ENCODE data around the gene ZNF609.
A peak's percentile ranks its signal among the peaks of the same experiment; 100 is the strongest.

Gene ZNF609

GRCh38 chr15:64513823-64514222, 53.4 kb downstream of the ZNF609 start:
- TF ChIP-seq CTCF (IDR thresholded peaks at IDR 0.05; ENCODE audit: control insufficient read depth, extremely low read depth, insufficient read depth), result no peak
- DNase-seq (ENCODE audit: low read depth), result no peak
- no peak overlapping the region for H3K4me3 ChIP-seq (ENCODE audit: low read depth, low read length)

GRCh38 chr15:64515196-64515595, 54.8 kb downstream of the ZNF609 start:
- peak; percentile 79 for DNase-seq (ENCODE audit: low read depth)
- no peak for TF ChIP-seq CTCF (IDR thresholded peaks at IDR 0.05; ENCODE audit: control insufficient read depth, extremely low read depth, insufficient read depth)

GRCh38 chr15:64515825-64516224, 55.4 kb downstream of the ZNF609 start:
- no peak for TF ChIP-seq CTCF (IDR thresholded peaks at IDR 0.05; ENCODE audit: control insufficient read depth, extremely low read depth, insufficient read depth)
- no peak overlapping the region for H3K4me3 ChIP-seq (ENCODE audit: low read depth, low read length)
- DNase-seq (ENCODE audit: low read depth), result no peak

More at GRCh38 chr15:64515196-64515595, 54.8 kb downstream of the ZNF609 start:
- H3K4me3 ChIP-seq (ENCODE audit: low read depth, low read length), result peak overlapping the region; percentile 6; the same call in 1 of the 2 replicates

GRCh38 chr15:64519897-64520296, 59.5 kb downstream of the ZNF609 start:
- DNase-seq (ENCODE audit: low read depth), result no peak
- TF ChIP-seq CTCF (IDR thresholded peaks at IDR 0.05; ENCODE audit: control insufficient read depth, extremely low read depth, insufficient read depth), result no peak
- H3K4me3 ChIP-seq (ENCODE audit: low read depth, low read length), result no peak overlapping the region

- DNase-seq (ENCODE audit: low read depth), result peak; percentile 42
- TF ChIP-seq CTCF (IDR thresholded peaks at IDR 0.05; ENCODE audit: control insufficient read depth, extremely low read depth, insufficient read depth), result no peak
These were observed 60.8 kb downstream of the ZNF609 start for GRCh38 chr15:64521201-64521600.

GRCh38 chr15:64521726-64522164, 61.4 kb downstream of the ZNF609 start:
- no peak for TF ChIP-seq CTCF (IDR thresholded peaks at IDR 0.05; ENCODE audit: control insufficient read depth, extremely low read depth, insufficient read depth)
- no peak overlapping the region for H3K4me3 ChIP-seq (ENCODE audit: low read depth, low read length)
- peak; percentile 82 for DNase-seq (ENCODE audit: low read depth)

More at GRCh38 chr15:64521201-64521600, 60.8 kb downstream of the ZNF609 start:
- no peak overlapping the region; the same call in 1 of the 2 replicates for H3K4me3 ChIP-seq (ENCODE audit: low read depth, low read length)

- TF ChIP-seq CTCF (IDR thresholded peaks at IDR 0.05; ENCODE audit: control insufficient read depth, extremely low read depth, insufficient read depth), result no peak
- DNase-seq (ENCODE audit: low read depth), result no peak
- H3K4me3 ChIP-seq (ENCODE audit: low read depth, low read length), result no peak overlapping the region
These were observed 61.9 kb downstream of the ZNF609 start for GRCh38 chr15:64522226-64522823.
